ENCODE data around the gene SCN4B.

Gene SCN4B

DNA sequence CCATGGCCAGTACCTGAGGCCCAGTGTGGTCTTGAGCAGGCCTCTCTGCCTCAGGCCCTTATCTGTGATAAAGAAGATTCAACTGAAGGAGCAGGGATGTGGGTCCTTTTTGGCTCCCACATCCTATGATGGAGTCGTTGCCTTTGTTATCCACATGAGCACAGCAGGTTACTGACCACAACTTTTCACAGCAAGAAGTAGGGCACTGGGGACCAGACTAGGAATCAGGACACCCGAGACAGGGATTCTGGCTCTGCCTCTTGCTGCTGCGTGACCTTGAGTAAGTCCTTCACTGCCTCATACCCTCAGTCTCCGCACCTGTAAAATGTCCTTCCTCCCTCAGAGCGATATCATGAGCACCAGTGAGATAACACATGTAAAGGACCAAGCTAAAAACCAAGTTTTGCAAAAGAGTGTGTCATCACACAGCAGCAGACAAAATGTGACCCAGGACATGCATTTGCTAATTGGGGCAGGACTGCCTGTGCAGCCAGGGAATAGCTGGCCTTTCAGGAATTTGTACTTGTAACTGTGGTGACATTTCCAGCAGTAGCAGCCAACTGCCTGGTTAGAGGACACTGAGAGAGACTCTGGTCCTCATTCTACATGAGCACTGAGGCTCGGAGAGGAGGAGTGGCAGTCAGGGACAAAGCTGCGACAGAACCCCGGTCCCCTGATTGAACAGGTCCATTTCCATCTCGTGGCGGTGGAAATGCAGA lies 52.6 kb downstream of the SCN4B start:
- DNase-seq (ENCODE audit: low spot score) = no peak

DNA sequence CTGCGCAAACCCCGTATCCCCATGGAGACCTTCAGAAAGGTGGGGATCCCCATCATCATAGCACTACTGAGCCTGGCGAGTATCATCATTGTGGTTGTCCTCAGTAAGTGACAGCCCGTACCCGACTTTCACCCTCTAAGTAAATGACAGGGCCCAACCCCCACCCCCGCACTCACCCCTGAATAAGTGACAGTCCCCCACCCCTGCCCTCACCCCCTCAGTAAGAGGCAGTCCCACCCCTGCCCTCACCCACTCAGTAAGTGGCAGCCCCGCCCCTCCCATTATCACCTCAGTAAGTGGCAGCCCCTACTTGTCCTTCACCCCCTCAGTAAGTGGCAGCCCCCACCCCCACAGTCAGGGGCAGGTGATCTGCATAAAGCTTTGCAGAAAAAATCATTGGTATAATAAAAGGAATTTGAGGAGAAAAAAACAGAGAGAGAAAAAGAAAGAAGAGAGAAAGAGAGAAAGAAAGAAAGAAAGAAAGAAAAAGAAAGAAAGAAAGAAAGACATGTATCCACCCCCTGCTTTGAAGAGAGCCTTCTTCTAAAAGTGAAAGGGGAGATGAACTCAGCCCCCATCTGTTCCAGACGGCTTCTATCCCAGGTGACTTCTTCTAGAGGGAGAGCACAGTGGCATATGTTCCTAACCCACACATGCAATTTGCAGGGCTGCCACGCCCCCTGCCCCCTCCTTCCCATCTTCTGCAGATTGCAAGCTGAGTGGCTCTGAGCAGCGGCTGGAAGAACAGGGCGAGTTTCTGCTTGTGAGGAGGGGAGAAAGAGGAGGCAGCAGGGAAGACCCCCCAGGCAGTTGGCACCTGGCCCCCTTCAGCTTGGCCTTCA lies 53.4 kb downstream of the SCN4B start:
- no peak for DNase-seq (ENCODE audit: low spot score)

DNA sequence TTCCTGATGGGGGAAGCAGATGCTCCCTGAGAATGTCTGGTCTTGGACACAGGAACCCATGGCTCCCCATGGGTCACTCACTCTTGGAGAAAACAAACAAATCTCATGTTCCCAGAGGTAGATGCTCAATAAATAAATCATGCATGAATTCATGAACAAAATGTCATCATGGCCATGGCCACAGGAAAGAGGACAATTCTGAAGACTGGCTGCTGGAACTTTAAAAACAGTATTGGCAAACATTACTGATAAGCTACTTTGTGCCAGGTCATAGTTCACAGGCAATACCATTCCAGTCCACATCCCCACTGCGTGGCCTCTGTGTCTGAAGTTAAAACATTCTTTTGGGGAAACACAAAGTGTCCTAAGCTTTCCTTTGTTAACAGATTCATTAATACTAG lies 56.7 kb downstream of the SCN4B start:
- no peak for DNase-seq (ENCODE audit: low spot score)

DNA sequence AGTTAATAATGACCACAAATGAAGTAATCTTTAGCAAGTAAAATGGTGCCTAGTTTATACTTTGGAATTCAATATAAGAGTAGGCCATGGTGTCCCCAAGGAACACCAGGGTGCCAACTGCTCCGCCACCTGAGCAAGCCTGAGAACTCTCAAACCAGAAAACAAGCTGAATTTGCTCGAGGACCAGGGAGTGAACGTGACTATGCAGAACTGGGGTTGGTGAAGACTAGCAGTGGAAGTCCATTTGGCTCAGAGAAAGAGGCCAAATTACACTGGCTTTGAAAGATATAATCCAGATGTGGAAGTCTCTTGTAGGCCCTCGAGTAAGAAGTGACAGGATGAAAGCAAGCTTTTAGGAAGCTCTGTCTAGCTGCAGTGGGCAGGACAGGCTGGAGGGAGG lies 57.1 kb downstream of the SCN4B start:
- no peak for DNase-seq (ENCODE audit: low spot score)

DNA sequence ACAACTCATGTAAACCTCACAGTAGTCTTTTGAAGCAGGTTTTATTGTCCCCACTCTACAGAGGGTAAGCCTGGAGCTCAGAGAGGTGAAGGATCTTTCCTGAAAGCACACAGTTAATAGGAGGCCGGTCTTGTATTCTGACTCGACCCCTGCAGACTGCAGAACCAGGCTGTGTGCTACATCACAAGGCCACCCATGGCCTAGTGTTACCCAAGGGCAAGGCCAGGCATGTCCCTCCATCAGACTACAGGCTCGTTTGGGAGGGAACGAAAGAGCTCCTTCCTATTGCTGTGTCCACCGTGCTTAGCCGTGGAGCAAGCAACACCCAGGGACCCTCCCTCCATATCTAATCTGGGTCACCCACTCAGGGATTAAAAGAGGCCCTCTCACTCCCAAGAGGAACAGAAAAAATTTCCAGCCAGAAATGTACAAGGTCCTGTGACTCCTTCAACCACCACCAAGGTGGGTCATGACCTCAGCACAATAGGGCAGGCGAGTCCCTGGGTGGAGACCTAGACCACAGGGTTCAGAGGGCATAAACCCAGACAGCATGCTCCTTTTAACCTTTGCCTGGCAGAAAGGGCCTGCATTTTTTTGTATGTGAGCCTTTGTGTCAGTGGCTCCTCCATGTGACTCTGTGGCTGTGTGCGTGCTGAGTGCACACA lies 59.6 kb downstream of the SCN4B start:
- DNase-seq (ENCODE audit: low spot score) = no peak

DNA sequence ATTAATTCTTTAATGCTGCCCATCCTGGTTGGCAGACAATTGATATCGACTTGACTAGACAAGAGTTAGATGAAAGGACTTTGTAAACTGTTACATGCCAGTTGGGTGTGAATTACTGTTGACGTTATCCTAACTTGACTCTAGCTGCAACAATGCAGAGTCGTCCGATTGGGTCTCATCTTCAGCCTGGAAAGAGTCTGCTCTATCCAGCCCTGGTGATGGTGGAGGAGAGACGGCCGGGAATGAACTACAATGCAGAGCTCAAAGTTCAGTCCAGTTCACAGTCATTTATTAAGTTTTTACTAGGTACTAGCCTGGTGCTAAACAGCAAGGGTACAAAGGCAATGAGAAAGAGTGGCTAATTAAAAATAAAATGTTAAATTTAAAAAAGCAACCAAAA lies 60.9 kb downstream of the SCN4B start:
- no peak for DNase-seq (ENCODE audit: low spot score)

DNA sequence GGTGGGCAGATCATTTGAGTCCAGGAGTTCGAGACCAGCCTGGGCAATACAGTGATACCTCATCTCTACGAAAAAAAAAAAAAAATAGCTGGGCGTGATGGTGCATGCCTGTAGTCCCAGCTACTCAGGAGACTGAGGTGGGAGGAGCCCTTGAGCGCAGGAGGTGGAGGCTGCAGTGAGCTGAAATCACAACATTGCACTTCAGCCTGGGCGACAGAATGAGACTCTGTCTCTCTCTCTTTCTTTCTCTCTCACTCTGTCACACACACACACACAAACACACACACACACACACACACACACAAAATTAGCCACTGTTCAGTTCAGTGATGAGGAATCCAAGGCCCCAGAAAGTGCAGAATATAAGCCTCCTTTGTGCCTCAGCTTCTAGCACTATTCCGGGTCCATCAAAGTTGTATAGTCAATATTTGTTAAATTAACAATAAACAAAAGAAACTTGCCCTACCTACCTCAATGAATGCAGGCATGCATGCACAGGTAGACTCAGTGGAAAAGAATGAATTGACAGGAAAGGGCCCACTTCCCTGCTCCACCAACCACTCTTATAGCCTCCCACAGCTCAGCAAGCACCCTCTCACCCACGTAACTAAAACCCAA lies 62.0 kb downstream of the SCN4B start:
- DNase-seq (ENCODE audit: low spot score) = peak; percentile 48

DNA sequence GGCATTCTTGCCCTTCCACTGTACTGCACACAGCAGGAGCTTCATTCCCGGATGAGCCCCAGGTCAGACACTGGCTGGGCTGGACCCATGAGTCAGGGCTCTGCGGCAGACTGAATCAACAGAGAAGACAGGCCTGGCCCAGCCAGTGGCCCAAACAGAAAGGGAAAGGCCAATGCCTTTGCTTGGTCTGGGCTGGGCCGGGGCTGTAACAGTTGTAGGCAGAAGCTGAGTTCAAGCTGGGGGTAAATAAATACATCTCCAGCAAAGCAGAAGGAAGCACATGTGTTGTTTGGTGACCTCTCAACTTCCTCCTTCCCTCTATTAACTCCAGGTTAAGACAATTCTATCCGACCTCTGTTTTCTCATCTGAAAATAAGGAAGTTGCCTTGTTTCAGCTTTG lies 64.1 kb downstream of the SCN4B start:
- peak; percentile 29 for DNase-seq (ENCODE audit: low spot score)

DNA sequence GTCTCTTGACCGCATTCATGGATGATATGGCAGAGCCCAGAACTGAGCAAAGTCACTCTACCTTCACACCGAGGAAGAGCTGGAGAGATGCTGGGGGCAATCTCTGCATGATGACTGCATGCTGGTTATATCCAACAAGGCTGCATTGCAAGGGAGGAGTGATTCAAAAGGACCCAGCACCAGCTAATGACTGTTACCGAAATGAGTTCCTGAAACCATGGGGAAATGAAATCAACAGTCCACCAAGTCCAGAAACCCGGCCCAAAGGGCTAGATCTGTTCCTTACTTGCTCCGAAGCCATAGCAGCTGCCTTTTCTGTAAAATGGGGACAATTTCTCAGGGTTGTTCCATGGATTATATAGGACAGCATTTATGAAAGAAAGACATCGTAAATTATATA lies 64.7 kb downstream of the SCN4B start:
- DNase-seq (ENCODE audit: low spot score) = no peak

DNA sequence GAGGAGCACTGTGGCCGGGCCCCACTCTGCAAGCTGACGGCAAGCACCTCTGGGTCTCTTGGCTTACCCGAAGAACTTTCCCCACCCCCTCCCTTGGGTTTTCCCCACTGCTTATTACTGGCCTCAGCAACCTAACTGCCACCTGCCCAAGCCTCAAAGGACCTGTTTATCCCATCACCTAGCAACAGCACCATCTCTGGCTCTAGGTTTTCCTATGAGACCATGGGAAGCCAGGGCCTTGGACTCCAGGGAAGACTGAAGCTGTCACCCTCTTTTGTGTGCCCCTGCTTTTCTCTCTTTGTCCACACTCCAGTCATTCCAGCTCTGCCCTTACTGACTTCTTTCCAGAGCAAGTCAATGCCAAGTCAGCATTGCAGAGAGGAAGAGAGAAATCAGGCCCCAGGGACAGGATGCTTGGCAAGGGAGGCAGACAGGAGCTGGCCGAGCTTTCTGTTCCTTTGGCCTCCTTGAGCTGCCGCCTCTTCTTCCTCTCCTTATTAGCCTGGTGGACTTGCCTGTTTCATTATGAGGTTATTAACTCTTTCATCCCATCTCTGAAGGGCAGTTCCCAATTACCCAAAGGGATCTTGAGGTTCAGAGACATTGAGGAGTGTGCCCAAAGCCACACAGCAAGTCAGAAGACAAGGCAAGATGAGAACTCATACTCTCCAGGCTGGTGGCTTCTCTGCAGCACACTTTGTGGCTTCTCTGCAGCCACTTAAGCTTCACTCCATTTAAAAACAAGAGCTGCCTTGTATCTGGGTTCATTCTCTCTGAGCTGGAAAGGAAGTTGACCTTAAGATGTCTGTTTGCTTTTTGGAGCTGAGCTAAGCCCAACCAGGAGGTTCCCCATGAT lies 65.5 kb downstream of the SCN4B start, which contains the start of gene SMIM35:
Gene SMIM35 (minus strand): TSS at position 51 of the 856 bp plus-strand sequence. CDS start 206 bp downstream, outside the sequence.
- DNase-seq (ENCODE audit: low spot score) = no peak

DNA sequence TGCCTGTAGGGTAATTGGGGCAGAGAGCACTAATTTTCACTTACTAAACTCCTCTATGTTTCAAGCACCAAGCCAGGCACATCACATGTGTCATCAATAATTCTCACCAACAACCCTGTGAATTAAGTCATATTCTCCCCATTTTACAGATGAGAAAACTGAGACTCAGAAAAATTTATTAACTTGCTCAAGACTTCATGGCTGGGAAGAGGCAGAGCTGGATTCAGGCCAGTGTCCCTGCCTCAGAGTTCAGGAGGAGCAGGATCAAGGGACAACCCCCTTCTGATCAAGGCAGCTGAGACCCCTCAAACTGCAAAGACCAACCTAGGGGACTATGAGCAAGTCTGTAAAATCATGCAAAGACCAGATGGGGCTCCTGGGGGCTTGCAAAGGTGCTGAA lies 68.0 kb downstream of the SCN4B start:
- no peak for DNase-seq (ENCODE audit: low spot score)

DNA sequence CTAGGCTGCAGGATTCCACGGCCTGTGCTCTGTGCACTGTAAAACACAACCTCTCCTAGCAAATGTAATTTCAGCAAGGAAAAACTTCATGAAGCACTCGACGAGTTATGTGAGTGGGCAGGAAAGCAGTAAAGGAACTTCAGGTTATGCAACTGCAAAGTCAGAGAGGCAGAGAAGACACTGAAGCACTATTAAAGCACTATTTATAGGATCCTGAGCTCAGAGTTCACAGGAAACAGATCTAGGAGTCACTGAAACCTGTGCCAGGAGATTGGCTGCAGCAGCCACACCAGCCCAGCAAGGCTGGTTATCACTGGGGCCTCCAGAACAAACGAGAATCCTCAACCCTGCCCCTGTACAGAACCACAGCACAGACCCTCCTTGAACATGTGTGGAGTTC lies 68.4 kb downstream of the SCN4B start:
- DNase-seq (ENCODE audit: low spot score) = peak; percentile 28
